GM21526 (cell line): Measurements from ENCODE around the gene SPATA13.
"Not testable (repeated sequence)": the region's sequence is repeated elsewhere in the genome, so short reads cannot be mapped to it uniquely, and the experiment has no call there.

Experiments
- ATAC-seq: cut with Tn5 transposase; IDR thresholded peaks from one replicate; pipeline ENCODE4 v1.9.1; 2021; ENCODE audit warnings: moderate library complexity; ENCODE audit not compliant: unreplicated experiment, low FRiP score

The SPATA13 gene

GRCh38 chr13:24160458-24161009 is at the start of gene SPATA13:
Gene SPATA13, plus strand, starts transcription at chr13:24160720. Its CDS starts 62,210 bp downstream, at chr13:24222930.
- peak; percentile 75 for ATAC-seq

- no peak for ATAC-seq
These were observed 47.7 kb upstream of the SPATA13 start for GRCh38 chr13:24112791-24113190.

- no peak for ATAC-seq
These were observed 44.8 kb upstream of the SPATA13 start for GRCh38 chr13:24115671-24116070.

GRCh38 chr13:24116131-24116530 is 44.4 kb upstream of the SPATA13 start:
- ATAC-seq, result no peak

DNA sequence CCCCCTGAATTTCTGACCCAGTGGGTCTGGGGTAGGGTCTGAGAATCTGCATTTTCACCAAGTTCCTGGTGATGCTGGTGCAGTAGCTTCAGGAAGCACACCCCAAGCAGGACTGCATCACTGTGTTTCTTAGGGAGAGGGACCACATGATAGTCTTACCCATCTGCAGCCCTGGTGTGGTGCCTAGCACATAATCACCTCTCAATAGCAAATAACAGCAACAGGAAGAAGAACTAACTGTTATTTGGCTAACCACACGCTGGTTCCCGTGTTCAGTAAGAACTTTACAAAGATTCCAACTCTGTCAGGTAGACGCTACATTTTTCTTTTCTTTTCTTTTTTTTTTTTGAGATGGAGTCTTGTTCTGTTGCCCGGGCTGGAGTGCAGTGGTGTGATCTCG is 41.9 kb upstream of the SPATA13 start:
- ATAC-seq, result no peak

- no peak for ATAC-seq
These were observed 40.7 kb upstream of the SPATA13 start for GRCh38 chr13:24119626-24120508.

GRCh38 chr13:24122045-24122444 is 38.5 kb upstream of the SPATA13 start:
- not testable (repeated sequence) for ATAC-seq

DNA sequence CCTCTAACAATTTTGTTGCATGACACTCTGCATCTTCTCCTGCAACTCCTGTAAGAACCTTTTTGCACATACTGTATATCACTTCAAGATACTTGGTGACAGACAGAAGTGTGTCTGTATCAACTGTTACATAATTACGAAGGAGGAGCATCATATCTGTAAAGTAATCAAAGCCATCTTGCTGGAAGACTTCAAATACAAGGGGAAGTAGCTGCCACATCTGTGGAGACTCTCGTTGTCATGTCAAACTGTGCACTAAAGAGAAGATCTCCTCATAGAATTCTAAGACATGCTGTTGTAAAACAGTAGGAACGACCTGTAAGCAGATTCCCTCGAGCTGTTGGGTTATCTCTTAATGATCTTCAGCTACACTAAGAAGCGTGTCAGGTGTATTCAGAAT is 38.0 kb upstream of the SPATA13 start:
- ATAC-seq, result no peak

GRCh38 chr13:24123761-24124160 is 36.8 kb upstream of the SPATA13 start:
- no peak for ATAC-seq

DNA sequence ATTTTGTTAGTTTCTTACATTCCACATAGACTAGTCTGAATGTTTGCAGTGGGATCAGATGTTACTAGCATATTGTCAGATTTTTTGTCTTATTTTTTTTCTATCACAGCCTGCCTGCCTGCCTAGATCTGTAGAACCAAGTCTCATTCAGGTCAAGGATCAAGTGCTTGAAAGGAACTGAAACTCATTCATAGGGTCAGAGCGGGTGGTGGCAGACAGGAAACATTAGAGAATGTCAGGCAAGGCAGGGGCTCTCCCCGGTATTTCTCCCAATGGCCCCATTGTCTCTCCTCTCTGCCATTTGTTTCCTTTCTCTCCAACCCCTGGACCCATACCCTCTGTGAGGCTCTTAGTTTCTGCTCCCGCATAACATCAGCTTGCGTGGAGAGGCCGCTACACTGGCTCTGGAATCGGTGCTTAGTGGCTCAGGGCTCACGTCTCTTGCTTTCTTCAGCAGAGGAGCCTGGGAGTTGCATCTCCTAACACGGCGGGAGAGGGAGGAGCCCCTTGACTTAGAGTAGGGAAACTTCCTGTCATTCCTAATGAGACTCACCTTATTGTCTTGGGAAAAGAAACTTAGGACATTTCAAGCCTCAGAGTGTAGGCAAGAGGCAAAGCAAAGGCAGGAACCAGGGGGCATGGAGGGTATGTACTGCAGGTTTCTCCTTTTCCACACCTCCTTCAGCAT is 35.6 kb upstream of the SPATA13 start:
- ATAC-seq, result peak; percentile 83

GRCh38 chr13:24127116-24127631 is 33.3 kb upstream of the SPATA13 start:
- ATAC-seq, result peak; percentile 66

GRCh38 chr13:24128112-24128511 is 32.4 kb upstream of the SPATA13 start:
- ATAC-seq, result no peak

GRCh38 chr13:24128962-24129361 is 31.6 kb upstream of the SPATA13 start:
- ATAC-seq, result no peak

- no peak for ATAC-seq
These were observed 30.4 kb upstream of the SPATA13 start for GRCh38 chr13:24129914-24130774.

DNA sequence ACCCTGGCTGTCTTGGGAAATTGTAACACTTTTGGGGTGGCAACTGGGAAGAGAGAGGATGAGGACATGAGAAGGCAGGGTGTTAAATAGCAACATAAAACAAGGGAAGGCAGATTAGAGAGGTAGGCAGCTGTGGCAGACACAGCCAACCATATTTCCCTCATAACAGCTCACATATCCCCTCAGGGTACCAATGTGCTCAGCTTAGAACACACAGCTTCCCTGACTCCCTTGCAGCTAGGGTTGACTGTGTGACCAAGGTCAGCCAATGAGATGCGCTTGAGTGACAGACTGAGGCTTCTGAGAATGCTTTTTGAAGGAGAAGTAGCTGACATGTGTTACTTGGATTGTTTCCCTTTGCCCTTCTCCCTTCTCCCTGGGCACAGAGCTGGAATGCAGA is 28.8 kb upstream of the SPATA13 start:
- ATAC-seq, result no peak

GRCh38 chr13:24133021-24133795 is 27.3 kb upstream of the SPATA13 start:
- no peak for ATAC-seq

- ATAC-seq, result no peak
These were observed 26.3 kb upstream of the SPATA13 start for GRCh38 chr13:24134231-24134630.

DNA sequence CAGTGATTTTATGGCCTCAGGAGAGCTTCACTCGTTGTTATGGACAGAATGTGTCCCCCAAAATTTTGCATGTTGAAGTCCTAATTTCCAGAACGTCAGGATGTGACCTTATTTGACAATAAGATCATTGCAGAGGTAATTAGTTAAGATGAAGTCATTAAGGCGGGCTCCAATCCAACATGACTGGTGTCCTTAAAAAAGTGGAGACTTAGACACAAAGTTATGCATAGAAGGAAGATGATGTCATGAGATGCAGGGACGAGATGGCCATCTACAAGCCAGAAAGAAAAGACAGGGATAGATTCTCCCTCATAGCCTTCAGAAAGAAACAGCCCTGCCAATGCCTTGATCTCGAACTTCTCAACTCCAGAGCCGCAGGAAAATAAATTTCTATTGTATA is 25.8 kb upstream of the SPATA13 start:
- no peak for ATAC-seq

DNA sequence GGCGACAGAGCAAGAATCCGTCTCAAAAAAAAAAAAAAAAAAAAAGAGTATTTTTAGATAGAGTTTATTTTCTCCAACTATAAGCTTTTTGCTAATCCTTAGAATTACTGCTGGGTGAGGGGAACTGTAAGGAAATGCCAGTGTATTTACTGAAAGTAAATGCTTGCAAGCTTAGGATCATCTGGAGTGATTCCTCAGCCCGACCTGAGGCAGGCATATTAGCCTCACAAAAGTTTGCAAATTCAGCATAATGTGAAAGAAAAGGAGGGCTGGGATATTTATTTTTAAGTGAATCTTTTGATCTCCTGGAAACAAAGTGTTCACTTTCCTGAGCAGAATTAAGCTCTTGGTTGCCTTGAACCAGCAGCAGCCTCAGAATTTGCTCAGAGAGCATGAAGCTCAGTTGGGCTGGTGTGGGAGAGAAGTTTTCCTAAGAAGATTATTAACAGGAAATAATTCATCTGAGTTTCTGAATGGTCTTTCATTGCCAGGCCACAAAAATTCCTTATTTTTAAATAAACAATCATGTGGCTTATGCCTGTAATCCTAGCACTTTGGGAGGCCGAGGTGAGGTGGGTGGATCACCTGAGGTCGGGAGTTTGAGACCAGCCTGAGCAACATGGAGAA is 24.7 kb upstream of the SPATA13 start:
- no peak for ATAC-seq
